Endothelial cell of umbilical vein (primary cell): ENCODE measurements around the gene ATP6V0D1.

Experiments used
- EZH2 ChIP-seq: IDR thresholded peaks from 2 replicates; pipeline ENCODE4 v1.6.1; 2012; ENCODE audit warnings: borderline replicate concordance, low read depth, mild to moderate bottlenecking, moderate library complexity, low read length, inconsistent platforms; ENCODE audit not compliant: severe bottlenecking
- POLR2A ChIP-seq: IDR thresholded peaks from 2 replicates; pipeline ENCODE4 v1.6.1; 2012; ENCODE audit warnings: low read depth, mild to moderate bottlenecking, control low read depth, low read length
- POLR2AphosphoS5 ChIP-seq: IDR thresholded peaks from 2 replicates; pipeline ENCODE4 v1.6.1; 2012; ENCODE audit warnings: low read depth, mild to moderate bottlenecking, control low read depth, low read length, moderate library complexity; ENCODE audit not compliant: insufficient read depth
- TF ChIP-seq, protein P1 (sequence below), 2 donors: IDR thresholded peaks; 1 replicate in 1 of 2; 2 replicates in 1 of 2; pipeline ENCODE4 v1.5.1; 2011; ENCODE audit warnings: low read length in 2 of 2, mild to moderate bottlenecking in 2 of 2, moderate library complexity in 2 of 2, control low read depth in 1 of 2, inconsistent platforms in 1 of 2, low read depth in 1 of 2; ENCODE audit not compliant: insufficient read depth in 1 of 2; ENCODE audit errors: extremely low read depth in 1 of 2

GRCh38 chr16:67506468-67506867 is 25.5 kb upstream of the ATP6V0D1 start:
- TF ChIP-seq POLR2AphosphoS5 (no peak), POLR2A (no peak), EZH2 (no peak)
- TF ChIP-seq, protein P1, sequence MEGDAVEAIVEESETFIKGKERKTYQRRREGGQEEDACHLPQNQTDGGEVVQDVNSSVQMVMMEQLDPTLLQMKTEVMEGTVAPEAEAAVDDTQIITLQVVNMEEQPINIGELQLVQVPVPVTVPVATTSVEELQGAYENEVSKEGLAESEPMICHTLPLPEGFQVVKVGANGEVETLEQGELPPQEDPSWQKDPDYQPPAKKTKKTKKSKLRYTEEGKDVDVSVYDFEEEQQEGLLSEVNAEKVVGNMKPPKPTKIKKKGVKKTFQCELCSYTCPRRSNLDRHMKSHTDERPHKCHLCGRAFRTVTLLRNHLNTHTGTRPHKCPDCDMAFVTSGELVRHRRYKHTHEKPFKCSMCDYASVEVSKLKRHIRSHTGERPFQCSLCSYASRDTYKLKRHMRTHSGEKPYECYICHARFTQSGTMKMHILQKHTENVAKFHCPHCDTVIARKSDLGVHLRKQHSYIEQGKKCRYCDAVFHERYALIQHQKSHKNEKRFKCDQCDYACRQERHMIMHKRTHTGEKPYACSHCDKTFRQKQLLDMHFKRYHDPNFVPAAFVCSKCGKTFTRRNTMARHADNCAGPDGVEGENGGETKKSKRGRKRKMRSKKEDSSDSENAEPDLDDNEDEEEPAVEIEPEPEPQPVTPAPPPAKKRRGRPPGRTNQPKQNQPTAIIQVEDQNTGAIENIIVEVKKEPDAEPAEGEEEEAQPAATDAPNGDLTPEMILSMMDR (IDR thresholded peaks at IDR 0.05; ENCODE audit: extremely low read depth in 1 of 2, insufficient read depth in 1 of 2, low read depth in 1 of 2, low read length in 2 of 2), result no peak
